ENCODE results near the gene HOXB2.
"Not testable (repeated sequence)": the region's sequence is repeated elsewhere in the genome, so short reads cannot be mapped to it uniquely, and the experiment has no call there.

HOXB2 gene

DNA sequence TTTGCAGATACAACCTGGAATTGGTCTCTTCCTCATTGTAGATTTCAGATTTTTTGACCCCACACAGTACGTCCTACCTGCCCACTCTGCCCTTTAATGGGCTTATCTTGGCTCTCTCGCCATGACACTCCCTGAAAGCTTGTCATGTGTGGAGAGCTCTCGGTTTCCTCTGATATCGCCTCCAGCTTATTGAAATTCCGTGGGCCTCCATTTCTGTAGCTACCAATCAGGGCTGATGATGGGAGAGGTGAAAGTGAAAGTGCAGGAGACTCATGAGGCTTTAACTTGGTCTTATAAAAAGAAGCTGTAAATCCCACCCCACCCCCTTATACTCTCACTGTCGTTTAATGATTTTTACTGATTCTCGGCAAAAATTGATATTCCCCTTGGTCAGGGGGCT, 31.8 kb downstream of the HOXB2 start:
- no peak for DNase-seq

DNA sequence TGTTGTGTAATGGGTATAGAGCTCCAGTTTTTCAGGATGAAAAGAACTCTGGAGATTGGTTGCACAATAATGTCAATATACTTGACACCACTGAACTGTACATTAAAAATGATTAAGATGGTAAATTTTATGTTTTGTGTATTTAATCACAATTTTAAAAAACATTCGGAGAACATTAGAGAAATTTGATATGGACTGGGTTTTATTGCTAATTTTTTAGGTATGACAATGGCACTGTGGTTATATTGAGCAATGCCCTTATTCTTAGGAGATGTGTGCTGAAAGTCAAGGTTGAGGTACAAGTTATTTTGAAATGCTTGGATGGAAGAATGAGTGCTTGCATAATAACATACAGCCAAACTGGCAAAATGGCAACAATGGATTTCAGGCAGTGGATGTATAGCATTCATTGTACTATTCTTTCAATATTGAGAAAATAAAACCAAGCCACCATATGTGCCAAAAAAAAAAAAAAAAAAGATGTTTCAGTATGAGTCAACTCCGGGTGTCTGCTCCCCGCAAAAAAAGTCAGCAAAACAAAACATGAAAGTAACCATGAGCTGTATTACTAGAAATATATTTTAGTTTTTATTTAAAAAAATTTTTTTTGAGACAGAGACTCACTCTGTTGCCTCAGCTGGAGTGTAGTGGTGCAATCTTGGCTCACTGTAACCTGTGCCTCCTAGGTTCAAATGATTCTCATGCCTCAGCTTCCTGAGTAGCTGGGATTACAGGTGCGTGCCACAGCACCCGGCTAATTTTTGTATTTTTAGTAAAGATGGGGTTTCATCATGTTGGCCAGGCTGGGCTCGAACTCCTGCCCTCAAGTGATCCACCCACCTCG, 33.9 kb downstream of the HOXB2 start:
- no peak for DNase-seq

DNA sequence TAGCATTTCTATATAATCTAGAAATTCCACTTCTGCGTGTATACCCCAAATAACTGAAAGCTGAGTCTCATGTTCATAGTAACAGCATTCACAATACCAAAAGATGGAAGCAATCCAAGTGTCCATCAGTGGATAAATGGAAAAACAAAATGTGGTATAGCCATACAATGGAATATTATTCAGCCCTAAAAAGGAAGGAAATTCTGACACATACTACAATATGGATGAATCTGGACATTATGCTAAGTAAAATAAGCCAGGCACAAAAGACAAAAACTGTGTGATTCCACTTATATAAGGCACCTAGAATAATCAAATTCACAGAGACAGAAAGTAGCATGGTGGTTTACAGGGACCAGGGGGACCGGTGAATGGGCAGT, 34.5 kb downstream of the HOXB2 start:
- no peak for DNase-seq

DNA sequence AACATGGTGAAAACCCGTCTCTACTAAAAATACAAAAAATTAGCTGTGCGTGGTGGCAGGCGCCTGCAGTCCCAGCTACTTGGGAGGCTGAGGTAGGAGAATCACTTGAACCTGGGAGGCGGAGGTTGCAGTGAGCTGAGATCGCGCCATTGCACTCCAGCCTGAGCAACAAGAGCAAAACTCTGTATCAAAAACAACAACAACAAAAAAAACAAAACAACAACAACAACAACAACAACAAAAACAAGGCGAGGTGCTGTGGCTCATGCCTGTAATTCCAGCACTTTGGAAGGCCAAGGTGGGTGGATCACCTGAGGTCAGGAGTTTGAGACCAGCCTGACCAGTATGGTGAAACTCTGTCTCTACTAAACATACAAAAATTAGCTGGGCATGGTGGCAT, 35.2 kb downstream of the HOXB2 start:
- not testable (repeated sequence) for DNase-seq

DNA sequence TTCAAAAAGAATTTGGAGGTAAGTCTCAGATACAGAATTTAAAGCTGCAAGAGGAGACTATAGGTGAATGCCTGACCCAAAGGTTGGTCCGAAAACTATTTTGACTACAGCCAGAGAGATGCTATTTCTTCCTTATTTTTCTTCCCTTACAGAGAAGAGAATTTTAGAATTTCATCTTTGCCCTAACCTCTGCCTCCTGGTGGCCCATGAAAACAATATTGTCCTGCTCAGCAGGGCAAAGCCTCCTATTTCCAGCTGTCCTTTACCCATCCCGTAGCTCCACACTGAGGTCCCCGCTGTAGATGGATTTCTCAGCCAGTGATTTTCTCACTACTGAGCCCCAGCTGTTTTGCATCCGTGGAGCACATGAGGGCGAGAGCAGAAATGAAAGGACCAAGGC, 38.7 kb downstream of the HOXB2 start:
- DNase-seq = no peak

DNA sequence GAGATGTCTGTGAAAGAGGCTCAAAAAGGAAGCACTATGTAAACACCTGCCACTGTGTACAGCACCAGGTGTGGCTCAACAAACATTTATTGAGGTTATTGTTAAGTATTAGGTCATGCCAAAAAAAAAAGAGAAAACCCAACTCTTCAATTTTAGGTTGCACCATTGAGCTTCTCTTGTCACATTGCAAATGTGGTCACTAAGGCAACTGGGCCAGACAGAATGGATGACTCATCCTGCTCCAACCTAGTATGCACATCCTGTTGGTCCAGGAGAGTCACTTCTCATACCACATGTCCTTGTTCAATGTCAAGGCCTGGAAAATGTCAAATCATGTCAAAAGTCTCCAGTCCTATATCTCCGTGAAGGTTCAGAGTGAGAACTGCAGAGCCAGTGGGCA, 39.1 kb downstream of the HOXB2 start:
- DNase-seq = no peak

GRCh38 chr17:48504953-48505352, 40.0 kb downstream of the HOXB2 start:
- DNase-seq = no peak

GRCh38 chr17:48503747-48504146, 41.2 kb downstream of the HOXB2 start:
- no peak for DNase-seq

- no peak for DNase-seq
These were observed 42.0 kb downstream of the HOXB2 start for GRCh38 chr17:48502901-48503300.

DNA sequence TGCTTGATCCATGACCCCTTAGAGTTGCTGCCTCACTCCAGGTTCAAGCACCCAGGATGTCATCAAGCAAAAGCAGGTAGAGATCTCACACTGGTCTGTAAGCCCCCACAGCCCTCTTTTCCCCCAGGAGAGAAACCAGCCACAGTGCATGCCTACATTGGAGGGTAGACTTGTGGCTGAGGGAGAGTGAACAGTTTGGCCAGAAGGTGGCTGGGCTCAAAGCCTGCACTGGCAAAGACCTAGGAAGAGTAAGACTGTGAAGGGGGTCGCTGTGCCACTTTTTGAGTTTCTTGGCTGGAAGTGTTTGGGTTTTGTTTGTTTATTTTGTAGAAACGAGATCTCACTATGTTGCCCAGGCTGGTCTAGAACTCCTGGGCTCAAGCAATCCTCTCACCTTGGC, 42.6 kb downstream of the HOXB2 start:
- no peak for DNase-seq

DNA sequence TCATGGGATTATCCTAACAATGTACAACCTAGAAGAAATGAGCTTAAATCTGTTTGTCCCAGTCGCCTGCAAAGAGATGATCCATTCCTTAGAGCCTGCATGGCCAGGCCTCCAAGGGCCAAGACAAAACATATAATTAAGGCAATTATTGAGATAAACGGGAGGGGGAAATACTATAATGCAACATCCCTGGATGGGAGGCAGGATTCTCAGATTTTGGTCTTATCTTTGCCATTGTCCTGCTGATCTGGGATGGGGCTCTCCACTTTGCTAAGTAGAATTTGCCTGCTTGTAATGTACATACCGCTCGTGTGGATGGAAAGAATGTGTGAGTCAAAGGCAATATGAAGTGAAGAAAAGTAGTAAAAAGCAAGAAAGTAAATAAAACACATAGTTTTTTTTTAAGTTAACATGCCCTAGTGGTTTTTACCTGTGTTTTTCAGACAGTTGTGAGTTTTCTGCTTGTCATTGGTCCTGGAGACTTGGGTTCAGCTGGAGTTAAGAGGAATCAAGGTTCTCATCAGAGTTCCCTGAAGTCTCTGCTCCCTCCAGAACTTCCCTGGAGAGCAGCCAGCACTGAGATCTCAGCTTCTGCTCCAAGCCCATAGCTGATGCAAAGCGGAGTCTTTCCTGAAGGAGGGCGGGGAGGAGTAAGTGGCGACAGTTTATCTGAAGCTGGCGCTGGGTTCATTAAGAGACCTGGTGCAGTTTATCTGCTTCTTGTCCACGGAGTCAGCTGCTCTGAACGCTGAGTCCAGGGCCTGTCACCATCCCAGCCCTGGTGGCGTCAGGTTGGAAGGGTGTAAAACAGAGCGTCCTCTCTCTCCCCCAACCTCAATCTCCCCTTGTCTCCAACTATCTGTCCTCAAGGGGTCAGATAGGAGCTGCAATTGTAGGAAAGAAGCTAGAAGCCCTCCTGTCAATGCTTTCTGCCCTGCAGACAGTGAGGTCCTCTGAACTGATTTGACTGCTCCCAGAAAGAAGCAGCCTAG, 44.2 kb downstream of the HOXB2 start:
- no peak for DNase-seq

DNA sequence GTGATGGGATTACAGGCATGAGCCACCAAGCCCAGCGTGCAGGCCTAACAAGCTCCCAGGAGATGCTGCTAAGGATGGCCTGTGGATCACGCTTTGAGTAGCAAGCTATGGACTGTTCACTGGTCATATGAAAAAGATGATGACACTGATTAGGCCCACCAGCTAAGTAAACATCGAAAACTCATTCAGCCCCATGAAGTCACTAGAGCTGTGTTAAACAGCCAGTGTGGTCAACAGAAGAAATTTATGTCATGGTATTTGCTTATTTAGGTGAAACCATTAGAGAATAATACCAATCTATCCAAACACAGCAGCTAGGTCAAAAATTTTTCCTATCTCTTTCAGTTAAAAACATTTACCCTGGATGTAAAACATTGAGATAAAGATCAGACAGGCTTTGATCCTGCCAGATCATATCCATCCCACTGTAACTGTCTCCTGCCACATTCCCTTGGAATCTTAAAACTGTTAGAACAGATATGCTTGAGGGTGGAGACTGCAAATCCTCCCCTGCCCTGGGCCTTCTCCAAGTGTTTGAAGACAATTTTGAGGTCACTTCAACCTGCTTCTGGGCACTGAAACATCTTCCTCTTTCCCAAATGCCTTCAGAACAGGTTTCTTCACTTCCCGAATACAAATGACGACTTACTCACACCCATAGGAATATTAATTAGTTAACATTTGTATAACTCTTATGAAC, 45.0 kb downstream of the HOXB2 start:
- no peak for DNase-seq

DNA sequence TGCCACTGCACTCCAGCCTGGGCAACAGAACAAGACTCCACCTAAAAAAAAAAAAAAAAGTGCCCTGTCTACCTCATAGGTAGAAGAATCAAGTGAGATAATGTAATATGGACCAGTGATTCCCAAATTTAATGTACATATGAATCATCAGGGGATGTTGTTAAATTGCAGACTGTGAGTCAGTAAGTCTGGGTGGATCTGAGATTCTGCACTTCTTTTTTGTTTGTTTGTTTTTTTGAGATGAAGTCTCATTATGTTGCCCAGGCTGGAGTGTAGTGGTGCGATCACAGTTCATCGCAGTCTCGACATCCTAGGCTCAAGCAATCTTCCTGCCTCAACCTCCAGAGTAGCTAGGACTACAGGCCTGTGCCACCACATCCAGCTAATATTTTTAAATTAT, 45.7 kb downstream of the HOXB2 start:
- DNase-seq = no peak

DNA sequence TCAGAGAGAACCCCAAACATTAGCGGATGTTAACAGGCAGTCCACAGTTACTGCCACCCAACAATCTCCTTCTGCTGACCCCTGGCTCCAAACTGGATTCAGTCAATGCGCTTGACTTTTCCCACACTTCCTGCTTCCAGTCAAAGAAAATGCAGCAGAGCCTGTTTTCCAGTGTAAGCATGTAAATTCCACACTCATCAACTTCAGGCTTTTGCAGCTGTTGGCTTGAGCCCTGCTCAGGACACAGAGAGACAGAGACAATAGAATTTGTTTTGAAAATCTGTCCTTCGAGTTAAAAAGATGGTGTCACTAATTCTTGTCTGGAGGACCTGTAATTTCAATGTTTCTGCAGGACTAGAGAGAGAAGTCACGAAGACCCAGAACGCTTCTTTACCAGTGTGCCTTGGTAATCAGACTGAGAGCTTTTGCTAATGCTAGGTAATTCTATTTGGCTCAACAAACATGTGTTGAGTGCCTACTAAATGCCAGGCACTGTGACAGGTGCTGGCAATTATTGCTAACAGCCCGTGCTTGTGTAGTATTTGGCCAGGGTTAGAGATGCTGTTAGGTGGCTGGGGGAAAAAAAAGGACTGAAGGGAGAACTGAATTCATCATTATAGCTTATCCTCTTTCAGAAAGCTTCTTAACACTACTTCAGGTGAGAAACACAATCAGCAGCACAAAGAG, 46.6 kb downstream of the HOXB2 start:
- DNase-seq = no peak

DNA sequence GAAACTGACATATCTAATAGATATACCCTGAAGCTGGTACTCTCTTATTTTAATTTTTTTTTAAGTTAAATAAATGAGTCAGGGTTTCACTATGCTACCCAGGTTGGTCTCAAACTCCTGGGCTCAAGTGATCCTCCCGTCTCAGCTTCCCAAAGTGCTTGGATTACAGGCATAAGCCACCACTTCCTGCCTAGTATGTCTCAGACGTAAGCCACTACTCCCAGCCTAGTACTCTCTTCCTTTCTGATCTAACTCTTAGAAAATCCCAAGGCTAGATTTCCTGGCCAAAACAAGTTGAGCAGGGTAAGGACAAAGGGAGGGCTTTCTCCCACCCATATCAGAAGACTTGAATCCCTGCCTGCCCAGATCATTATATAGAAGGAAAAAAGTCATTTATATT, 47.8 kb downstream of the HOXB2 start:
- no peak for DNase-seq

DNA sequence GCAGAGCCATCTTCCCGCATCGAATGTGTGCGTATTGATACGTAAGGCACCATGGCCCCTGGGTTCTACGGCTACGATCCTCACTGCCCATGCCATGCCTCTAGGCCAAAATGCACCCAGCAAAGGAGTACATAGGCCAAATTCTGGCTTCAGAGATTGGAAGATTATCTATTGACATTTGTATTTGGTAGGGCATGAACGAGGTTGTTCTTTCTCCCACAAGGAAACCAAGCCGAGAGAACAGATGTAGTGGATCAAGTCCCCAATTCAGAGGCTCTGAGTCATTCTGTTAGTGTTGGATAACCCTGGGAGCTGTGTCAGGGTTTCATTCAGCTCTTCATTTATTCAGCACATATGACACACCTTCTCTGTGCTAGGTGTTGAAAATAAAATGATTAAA, 50.6 kb downstream of the HOXB2 start:
- no peak for DNase-seq

All from GOT3 (cell line).